Measurements from ENCODE around the gene RBP5. TPM values are rescaled to one million over a fixed set of nuclear protein-coding genes. Genes with fewer than 3 reads are reported as not detected.

The RBP5 gene
- total and polyA plus RNA-seq, 12 donors: 2.0 to 17.8 (median 9.1) TPM

- no peak overlapping the region for H3K4me3 ChIP-seq
- WGBS, 4 donors: 80 to 93% (median 87%) methylated on average over 3 to 5 of the region's 5 CpGs
- DNase-seq: no peak
Observed at GRCh38 chr12:7120166-7120565, 8.5 kb downstream of the RBP5 start.

DNA sequence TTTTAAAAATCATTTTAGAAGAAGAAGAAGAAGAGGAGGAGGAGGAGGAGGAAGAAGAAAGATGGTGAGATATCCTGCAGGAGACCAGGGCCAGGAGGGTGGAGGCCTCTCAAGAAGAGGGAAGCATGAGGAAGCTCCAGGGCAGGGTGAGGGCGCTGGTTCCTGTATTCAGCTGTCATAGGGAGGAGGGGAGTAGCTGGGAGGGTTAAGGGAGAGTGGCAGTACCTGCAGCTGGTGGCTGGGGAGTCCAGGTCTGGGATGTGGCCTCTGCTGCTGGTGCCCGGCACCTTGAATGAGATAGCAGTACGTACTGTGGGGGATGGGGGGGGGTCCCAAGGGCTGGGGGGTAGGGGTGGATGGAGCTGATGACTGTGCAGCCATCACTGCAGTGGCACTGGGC is 9.8 kb downstream of the RBP5 start:
- no peak overlapping the region for H3K4me3 ChIP-seq
- DNase-seq: no peak
- 66 to 93% (median 86%) methylated on average over 2 to 3 of the region's 3 CpGs for WGBS, 4 donors
- H3K36me3 ChIP-seq (replicated peaks in 1 of 2): peaks cover 0 to 7% of the 10 kb centered on the region in 2 donors
- H3K27me3 ChIP-seq: no peaks in the 10 kb centered on the region
- TF ChIP-seq CTCF (IDR thresholded peaks at IDR 0.05): no peak
- TF ChIP-seq POLR2A (IDR thresholded peaks at IDR 0.05): no peak
- H3K27ac ChIP-seq: no peak overlapping the region
- intact Hi-C loops (cut with DNase I): loop anchor here (10.0 kb wide), 2 partner anchors 154 to 164 kb away; partner anchors contain the start of gene PTPN6 (in 1 of the 2)
- peaks cover 7 to 22% of the 10 kb centered on the region in 2 donors for H3K4me1 ChIP-seq (replicated peaks in 1 of 2)
- no peaks in the 10 kb centered on the region for H3K9me3 ChIP-seq (replicated peaks in 1 of 3)

More at GRCh38 chr12:7120166-7120565, 8.5 kb downstream of the RBP5 start:
- Histone ChIP-seq H3K27ac (no peak overlapping the region), H3K36me3 (replicated peaks in 1 of 2) (peaks cover 0 to 7% of the 10 kb centered on the region in 2 donors), H3K27me3 (no peaks in the 10 kb centered on the region), H3K9me3 (replicated peaks in 1 of 3) (no peaks in the 10 kb centered on the region), H3K4me1 (replicated peaks in 1 of 2) (peaks cover 7 to 26% of the 10 kb centered on the region in 2 donors)
- TF ChIP-seq POLR2A (IDR thresholded peaks at IDR 0.05) (no peak), CTCF (IDR thresholded peaks at IDR 0.05) (no peak)
- intact Hi-C loops (cut with DNase I): no loop called here

DNA sequence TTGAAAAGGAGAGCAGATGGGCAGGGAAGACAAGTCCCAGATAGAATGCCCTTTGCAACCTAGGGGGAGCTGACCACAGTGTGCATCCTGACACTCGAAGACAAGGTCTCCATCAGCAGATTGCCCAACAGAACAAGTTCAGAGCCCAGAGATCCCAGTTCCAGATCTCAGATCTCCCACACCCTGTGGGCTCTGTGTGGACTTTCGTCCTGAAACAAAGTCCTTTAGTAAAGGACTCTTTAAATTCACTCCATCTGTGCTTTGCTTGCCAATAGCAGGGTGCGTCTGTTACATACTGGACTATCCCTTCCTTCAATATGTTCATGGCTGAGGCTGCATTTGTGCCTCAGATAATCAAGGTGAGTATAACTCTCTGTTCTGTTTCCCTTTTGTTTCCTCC is 11.0 kb downstream of the RBP5 start:
- Histone ChIP-seq H3K27ac (no peak overlapping the region), H3K36me3 (replicated peaks in 1 of 2) (peaks cover 0 to 7% of the 10 kb centered on the region in 2 donors), H3K9me3 (replicated peaks in 1 of 3) (no peaks in the 10 kb centered on the region), H3K4me1 (replicated peaks in 1 of 2) (peaks cover 1 to 19% of the 10 kb centered on the region in 2 donors), H3K27me3 (no peaks in the 10 kb centered on the region), H3K4me3 (no peak overlapping the region)
- intact Hi-C loops (cut with DNase I): loop anchor here (10.0 kb wide), 2 partner anchors 153 to 163 kb away; partner anchors contain the start of gene PTPN6 (in 1 of the 2)
- WGBS, 4 donors: 83 to 100% (median 86%) methylated on average over 3 of the region's 3 CpGs
- DNase-seq: no peak
- no peak for TF ChIP-seq CTCF (IDR thresholded peaks at IDR 0.05)
- TF ChIP-seq POLR2A (IDR thresholded peaks at IDR 0.05): no peak

DNA sequence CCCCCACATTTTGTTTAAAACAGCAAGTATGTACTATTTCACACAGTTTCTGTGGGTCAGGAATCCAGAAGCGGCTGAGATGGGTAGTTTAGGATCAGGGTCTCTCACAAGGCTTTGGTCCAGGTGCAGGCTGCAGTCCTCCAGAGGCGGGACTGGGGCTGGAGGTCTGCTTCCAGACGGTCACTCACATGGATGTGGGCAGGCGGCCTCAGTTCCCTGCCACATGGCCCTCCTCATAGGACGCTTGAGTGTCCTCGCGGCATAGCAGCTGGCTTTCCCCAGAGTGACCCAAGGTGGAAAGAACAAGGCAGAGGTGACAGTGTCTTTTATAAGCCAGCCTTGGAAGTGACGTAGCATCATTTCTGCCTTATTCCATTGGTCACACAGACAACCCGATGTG is 11.8 kb downstream of the RBP5 start:
- TF ChIP-seq POLR2A (IDR thresholded peaks at IDR 0.05) (no peak), CTCF (IDR thresholded peaks at IDR 0.05) (no peak)
- H3K27me3 ChIP-seq: no peaks in the 10 kb centered on the region
- no peak overlapping the region for H3K27ac ChIP-seq
- peaks cover 0 to 7% of the 10 kb centered on the region in 2 donors for H3K36me3 ChIP-seq (replicated peaks in 1 of 2)
- no peaks in the 10 kb centered on the region for H3K9me3 ChIP-seq (replicated peaks in 1 of 3)
- WGBS, 4 donors: 88 to 93% (median 92%) methylated on average over 5 to 9 of the region's 9 CpGs
- H3K4me1 ChIP-seq (replicated peaks in 1 of 2): peaks cover 0 to 18% of the 10 kb centered on the region in 2 donors
- H3K4me3 ChIP-seq: no peak overlapping the region
- DNase-seq: no peak
- intact Hi-C loops (cut with DNase I): loop anchor here (10.0 kb wide), 2 partner anchors 152 to 162 kb away; partner anchors contain the start of gene PTPN6 (in 1 of the 2)

Measured in adrenal gland (tissue), 12 donors.